ENCODE data around the gene ARL3. TPM values are rescaled to one million over a fixed set of nuclear protein-coding genes. Genes with fewer than 3 reads are reported as not detected.

Gene ARL3
- total and polyA plus RNA-seq, 2 experiments from 2014 or later, result 8.5 to 22.6 TPM

GRCh38 chr10:102718220-102718619 is 4.0 kb upstream of the ARL3 start:
- H3K4me3 Mint-ChIP-seq, result peak overlapping the region; percentile 57

More at GRCh38 chr10:102718220-102718619, 4.0 kb upstream of the ARL3 start:
- no peak for ATAC-seq
- Histone ChIP-seq H2AFZ (no peak overlapping the region), H3K9me2 (ENCODE audit: insufficient read depth) (no peaks in the 10 kb centered on the region), H3K79me2 (replicated peaks; ENCODE audit: insufficient read depth) (peaks cover 84% of the 10 kb centered on the region), H3K4me2 (peak overlapping the region; percentile 27), H3K4me1 (ENCODE audit: insufficient read depth) (peaks cover 36% of the 10 kb centered on the region), H3K27ac (ENCODE audit: low read depth) (peak overlapping the region; percentile 59), H3F3A (replicated peaks; ENCODE audit: low read depth) (peaks cover 7% of the 10 kb centered on the region; the same call in 1 of the 2 replicates), H3K36me3 (ENCODE audit: insufficient read depth) (peaks cover 17% of the 10 kb centered on the region; the same call in 1 of the 2 replicates), H4K20me1 (replicated peaks; ENCODE audit: insufficient read depth) (peaks cover 34% of the 10 kb centered on the region), H3K4me3 (0 out of 2 replicates have a peak overlapping the region, but pooled peaks have one; percentile 2), H3K27me3 (ENCODE audit: insufficient read depth) (no peaks in the 10 kb centered on the region)
- Mint-ChIP-seq H3K4me1 (peaks cover 48% of the 10 kb centered on the region), H3K9me3 (no peaks in the 10 kb centered on the region), H3K27ac (peak overlapping the region; percentile 55), H3K27me3 (ENCODE audit: insufficient read depth, low read depth, poor library complexity) (peaks cover 2% of the 10 kb centered on the region), H3K36me3 (ENCODE audit: low read depth) (peaks cover 35% of the 10 kb centered on the region)
- TF ChIP-seq NANOG (IDR thresholded peaks at IDR 0.05; ENCODE audit: borderline replicate concordance) (no peak), CTCF (conservative IDR thresholded peaks at IDR 0.05; ENCODE audit: low read depth in 2 of 2) (no peak), STAT1 (IDR thresholded peaks at IDR 0.05; ENCODE audit: unreplicated experiment) (no peak), ZNF462 (CRISPR knock-in tag; IDR thresholded peaks at IDR 0.05) (no peak), EZH2 (IDR thresholded peaks at IDR 0.05; ENCODE audit: low read depth, unreplicated experiment) (no peak), CREB1 (CRISPR knock-in tag; IDR thresholded peaks at IDR 0.05; ENCODE audit: low read depth) (no peak), ETS1 (IDR thresholded peaks at IDR 0.05) (no peak), POLR2AphosphoS5 (IDR thresholded peaks at IDR 0.05; ENCODE audit: low read depth) (no peak), EZH2phosphoT487 (IDR thresholded peaks at IDR 0.05; ENCODE audit: unreplicated experiment) (no peak), ZNF114 (CRISPR knock-in tag; IDR thresholded peaks at IDR 0.05) (no peak), ZNF331 (CRISPR knock-in tag; IDR thresholded peaks at IDR 0.05; ENCODE audit: low read depth) (no peak), JUNB (IDR thresholded peaks at IDR 0.05; ENCODE audit: unreplicated experiment) (no peak), REST (IDR thresholded peaks at IDR 0.05; ENCODE audit: unreplicated experiment) (no peak)
- peak; percentile 60 for DNase-seq (ENCODE audit: low spot score)
